ENCODE measurements around the gene PDZRN4.

- TF ChIP-seq CTCF (IDR thresholded peaks at IDR 0.05) (no peak), POLR2A (IDR thresholded peaks at IDR 0.05) (no peak)
Measured at GRCh38 chr12:41224066-41224465, 35.9 kb downstream of the PDZRN4 start.

Data from Peyer's patch (tissue), 4 donors.